HepG2 (cell line): ENCODE data around the gene ESPNL.

ENCODE experiments used
- BHLHE40 ChIP-seq: IDR thresholded peaks from 2 replicates; pipeline ENCODE4 v1.6.1; 2011; ENCODE audit warnings: low read length, improper control_type of control experiment
- CTCF ChIP-seq: sonication (generic); formaldehyde crosslinking; IDR thresholded peaks from 2 replicates; pipeline ENCODE4 v1.5.0; 2020; ENCODE audit warnings: mild to moderate bottlenecking, missing genetic modification reagents, moderate library complexity
- JUN ChIP-seq: sonication (generic); formaldehyde crosslinking; IDR thresholded peaks from 2 replicates; pipeline ENCODE4 v1.4.0; 2020; ENCODE audit warnings: mild to moderate bottlenecking, missing genetic modification reagents
- PATZ1 ChIP-seq: sonication (generic); formaldehyde crosslinking; IDR thresholded peaks from 2 replicates; pipeline ENCODE4 v1.4.0; 2020; ENCODE audit warnings: missing genetic modification reagents
- PLSCR1 ChIP-seq: sonication (generic); formaldehyde crosslinking; IDR thresholded peaks from 2 replicates; pipeline ENCODE4 v1.5.0; 2020; ENCODE audit warnings: missing genetic modification reagents, mild to moderate bottlenecking, borderline replicate concordance
- ZNF121 ChIP-seq: sonication (generic); formaldehyde crosslinking; IDR thresholded peaks from 2 replicates; pipeline ENCODE4 v1.5.0; 2020; ENCODE audit warnings: mild to moderate bottlenecking, missing genetic modification reagents
- ZNF816 ChIP-seq: sonication (generic); formaldehyde crosslinking; IDR thresholded peaks from 2 replicates; pipeline ENCODE4 v1.8.0; 2022; ENCODE audit warnings: missing genetic modification reagents, mild to moderate bottlenecking, borderline replicate concordance
- TF ChIP-seq, protein P1 (sequence below): sonication (generic); formaldehyde crosslinking; IDR thresholded peaks from 2 replicates; pipeline ENCODE4 v1.4.0; 2020; ENCODE audit warnings: missing genetic modification reagents, low read depth, mild to moderate bottlenecking, borderline replicate concordance
- TF ChIP-seq, protein P2 (sequence below): IDR thresholded peaks from 2 replicates; pipeline ENCODE4 v1.6.1; 2012; ENCODE audit warnings: inconsistent platforms

GRCh38 chr2:238095143-238095542 is 5.0 kb upstream of the ESPNL start:
- TF ChIP-seq JUN (CRISPR knock-in tag) (no peak), BHLHE40 (no peak), CTCF (CRISPR knock-in tag) (no peak), ZNF121 (CRISPR knock-in tag) (no peak), PLSCR1 (no peak), PATZ1 (CRISPR knock-in tag) (no peak), ZNF816 (CRISPR knock-in tag) (no peak)
- TF ChIP-seq, protein P1, sequence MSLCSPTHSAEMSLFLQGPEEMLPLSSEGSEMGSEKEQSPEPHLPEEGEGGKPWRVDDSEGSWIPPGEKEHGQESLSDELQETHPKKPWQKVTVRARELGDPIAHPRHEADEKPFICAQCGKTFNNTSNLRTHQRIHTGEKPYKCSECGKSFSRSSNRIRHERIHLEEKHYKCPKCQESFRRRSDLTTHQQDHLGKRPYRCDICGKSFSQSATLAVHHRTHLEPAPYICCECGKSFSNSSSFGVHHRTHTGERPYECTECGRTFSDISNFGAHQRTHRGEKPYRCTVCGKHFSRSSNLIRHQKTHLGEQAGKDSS (CRISPR knock-in tag): no peak
- TF ChIP-seq, protein P2, sequence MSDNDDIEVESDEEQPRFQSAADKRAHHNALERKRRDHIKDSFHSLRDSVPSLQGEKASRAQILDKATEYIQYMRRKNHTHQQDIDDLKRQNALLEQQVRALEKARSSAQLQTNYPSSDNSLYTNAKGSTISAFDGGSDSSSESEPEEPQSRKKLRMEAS: no peak
